Fibroblast of skin of left biceps (primary cell): ENCODE measurements around the gene CBX8.

Experiments used
- DNase-seq, 2 experiments: peaks; one replicate each; pipeline ENCODE4 v3.0.0-alpha.2; 2013; ENCODE audit warnings: low read depth in 2 of 2

The CBX8 gene

DNA sequence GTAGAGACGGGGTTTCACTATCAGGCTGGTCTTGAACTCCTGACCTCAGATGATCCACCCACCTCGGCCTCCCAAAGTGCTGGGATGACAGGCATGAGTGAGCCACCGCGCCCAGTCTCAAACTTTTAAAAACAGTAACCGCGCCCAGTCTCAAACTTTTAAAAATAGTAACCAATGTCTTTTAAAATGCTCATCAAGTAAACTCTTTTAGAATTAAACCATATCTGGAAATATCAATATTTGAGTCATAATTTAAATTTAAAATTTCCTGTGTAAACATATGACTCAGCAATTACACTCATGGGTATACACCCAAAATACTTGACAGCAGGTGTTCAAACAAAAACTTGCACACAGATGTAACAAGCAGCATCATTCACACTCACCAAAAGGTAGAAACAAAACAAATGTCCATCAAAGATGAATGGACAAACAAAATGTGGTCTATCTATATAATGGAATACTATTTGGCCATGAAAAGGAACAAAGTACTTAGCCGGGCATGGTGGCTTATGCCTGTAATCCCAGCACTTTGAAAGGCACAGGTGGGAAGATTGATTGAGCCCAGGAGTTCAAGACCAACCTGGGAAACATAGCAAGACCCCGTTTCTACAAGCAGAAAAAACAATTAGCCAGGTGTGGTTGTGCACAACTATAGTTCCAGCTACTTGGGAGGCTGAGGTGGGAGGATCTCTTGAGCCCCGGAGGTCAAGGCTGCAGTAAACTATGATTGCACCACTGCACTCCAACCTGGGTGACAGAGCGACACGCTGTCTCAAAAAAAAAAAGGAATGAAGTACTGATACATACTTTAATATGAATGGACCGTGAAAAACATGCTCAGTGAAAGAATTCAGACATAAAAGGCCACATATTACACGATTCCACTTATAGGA lies 46.0 kb downstream of the CBX8 start:
- DNase-seq, result no peak

DNA sequence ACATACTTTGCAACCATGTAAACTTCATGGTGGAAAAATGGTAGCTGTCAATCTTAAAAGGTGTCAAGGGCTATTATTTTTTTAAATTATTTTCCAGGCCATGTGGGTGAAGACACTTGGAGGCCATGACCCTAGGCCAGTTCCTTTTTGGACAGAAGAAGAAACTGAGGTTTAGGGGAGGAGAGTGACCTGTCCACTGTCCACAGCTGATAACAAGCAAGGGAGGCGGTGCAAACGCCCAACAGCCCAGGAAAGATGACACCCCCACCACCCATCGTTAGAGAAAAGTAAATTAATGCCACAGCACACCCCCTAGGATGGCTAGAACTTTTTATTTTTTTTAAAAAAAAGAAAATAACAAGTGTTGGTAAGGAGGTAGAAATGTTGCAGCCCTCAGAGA lies 46.9 kb downstream of the CBX8 start:
- DNase-seq, result no peak

DNA sequence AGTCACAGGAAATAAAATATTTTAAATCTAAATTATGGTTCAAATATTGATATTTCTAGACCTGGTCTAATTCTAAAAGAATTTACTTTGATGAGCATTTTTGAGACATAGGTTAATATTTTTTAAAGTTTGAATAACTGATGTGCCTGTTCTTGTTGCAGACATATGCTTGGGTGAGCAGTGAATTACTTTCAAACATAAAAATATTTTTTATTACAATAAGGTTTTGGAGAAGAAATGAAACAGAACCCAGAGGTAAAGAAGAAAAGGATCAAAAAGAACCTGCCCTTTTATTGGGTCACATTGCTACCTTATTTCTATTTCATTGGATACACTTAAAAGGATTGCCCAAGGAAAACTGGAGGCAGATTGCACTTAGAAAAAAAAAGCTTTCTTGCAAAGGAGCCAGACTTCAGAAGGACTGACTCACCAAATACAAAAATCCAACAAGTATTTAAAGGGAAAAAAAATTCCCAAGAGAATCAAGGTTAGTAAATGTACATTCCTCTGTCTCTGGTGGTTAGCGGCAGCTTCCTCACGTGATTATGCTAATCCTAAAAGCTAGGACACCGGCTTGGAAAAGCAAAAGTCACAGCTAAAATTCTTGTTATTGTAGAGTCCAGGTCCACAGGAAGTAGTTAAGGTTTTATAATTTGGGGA lies 47.6 kb downstream of the CBX8 start:
- peak; percentile 41 to 44 for DNase-seq

DNA sequence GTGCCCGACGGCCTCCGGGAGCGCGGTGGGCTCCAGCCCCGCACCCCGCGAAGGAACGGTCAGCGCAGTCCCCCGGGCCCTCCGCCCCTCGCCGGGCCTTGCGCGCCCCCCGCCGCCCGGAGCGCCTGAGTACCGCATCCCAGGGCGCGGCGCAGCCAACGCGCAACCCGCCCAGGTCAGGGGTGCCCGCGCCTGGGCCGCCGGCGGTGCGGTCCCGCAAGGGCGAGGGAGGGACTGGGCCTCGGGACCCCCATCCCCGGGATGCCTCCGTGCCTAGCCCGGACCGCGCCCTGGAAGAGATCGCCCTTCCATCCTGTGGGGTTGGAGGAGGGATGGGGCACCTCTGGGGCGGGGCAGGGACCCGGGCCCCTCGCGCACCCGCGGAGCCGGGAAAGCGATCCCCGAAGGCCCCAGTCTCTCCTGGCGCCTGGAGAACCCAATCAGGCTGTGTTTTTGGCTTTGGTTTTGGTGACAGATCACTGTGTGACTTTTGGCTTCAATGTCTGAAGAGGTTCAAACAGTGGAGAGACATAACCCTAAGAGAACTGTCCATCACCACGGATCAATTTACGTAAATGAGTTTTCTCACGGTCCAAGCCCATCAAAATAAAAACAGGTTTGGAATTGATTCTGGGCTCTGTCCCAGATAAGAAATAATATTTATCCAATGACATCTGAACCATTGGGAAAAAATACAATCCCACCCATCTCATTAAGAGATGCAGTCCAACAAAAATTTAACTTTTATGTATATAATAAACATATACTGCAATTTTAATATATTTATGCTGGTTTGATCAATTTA lies 48.4 kb downstream of the CBX8 start:
- DNase-seq, result no peak

DNA sequence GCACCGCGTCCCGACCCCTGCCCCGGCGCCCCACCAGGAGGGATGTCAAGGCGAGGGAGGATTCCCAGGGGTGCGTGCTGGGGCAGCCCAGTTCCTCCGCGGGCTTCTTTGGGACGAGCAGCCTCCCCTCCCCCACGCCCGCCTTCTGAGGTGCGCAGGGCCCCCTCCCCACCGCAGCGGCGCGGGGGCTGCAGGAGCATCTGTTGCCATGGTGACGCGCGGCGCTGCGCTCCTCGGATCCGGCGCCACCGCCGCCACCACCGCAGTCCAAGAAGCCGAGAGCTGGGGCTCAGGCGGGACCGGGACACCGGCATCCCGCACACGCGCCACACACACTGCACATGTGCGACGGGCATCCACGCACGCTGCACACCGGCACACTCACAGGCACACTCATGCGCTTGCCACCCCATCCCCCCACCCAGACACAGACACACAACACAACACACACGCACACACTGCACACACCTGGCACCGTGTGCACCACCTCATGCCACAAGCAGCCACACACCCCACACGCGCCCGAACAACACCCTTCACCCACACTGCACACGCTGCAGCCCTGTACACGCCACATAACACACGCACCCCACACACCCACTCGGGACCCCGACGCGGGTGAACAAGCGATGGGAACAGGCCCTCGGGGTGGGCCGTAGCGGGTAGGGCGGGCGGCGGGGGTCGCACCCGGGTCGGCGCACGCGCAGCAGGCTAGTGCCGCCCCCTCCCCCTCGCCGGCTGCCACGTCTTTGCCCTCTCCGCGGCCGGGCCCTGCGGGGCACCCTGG lies 49.2 kb downstream of the CBX8 start:
- no peak for DNase-seq

DNA sequence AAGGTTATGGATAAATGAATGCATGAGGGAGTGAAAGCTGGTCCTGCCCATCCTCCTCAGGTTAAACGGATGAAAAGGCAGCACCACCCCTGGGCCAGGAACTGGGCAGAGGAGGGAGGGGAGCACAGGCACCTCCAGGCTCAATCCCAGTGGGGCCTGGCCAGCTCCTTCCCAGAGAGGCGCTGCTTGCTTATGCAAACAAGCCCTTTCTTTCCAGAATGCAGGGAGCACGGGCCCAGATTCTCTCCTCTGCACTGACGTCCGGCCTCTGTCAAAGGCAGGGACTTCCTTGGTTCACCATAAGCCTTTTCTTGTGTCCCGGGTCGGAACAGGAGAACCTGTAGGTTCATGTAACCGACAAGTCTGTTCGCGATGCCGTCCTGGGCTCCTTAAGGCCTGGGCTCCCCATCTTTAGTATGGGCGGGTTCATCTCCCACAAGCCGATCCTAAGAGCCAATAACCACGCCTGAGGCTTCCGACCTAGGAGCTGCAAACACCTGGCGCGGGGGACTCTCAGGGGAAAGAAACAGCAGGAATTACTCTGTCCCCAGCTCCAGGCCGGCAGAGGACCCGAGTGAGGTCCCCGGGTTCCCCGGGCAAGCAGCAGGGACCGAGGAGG lies 49.9 kb downstream of the CBX8 start:
- no peak for DNase-seq

DNA sequence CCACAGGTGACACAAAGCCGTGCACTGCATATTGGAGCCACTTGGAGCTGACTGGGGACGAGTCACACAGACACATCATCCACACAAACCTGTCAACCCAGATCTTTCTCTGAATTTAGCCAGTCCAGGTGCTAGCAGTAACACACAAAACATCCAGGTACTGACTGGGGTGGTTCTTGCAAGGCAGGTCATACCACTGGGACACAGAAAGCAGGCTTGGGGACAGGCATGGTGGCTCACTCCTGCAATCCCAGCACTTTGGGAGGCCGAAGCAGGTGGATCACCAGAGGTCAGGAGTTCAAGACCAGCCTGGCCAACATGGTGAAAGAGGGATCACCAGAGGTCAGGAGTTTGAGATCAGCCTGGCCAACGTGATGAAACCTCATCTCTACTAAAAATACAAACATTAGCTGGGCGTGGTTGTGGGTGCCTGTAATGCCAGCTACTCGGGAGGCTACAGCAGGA lies 51.2 kb downstream of the CBX8 start:
- no peak for DNase-seq

DNA sequence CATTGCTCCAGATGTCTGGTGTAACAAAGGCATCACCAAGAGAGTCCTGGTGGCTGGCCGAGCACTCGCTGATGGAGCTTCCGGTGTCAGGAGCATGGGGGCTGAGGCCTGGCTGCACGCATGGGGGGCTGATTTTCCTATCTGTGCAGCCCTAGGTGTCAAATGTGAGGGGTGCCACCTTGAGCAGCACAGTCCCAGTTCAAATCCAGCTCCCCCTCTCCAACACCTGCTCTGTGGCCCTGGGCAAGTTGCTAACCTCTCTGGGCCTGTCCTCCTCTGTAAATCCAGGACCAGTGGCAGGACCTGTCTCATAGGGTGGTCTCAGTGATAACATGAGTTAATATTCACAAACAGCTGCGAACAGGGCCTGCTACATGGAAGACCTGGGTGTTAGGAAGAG lies 53.3 kb downstream of the CBX8 start:
- DNase-seq, result no peak

DNA sequence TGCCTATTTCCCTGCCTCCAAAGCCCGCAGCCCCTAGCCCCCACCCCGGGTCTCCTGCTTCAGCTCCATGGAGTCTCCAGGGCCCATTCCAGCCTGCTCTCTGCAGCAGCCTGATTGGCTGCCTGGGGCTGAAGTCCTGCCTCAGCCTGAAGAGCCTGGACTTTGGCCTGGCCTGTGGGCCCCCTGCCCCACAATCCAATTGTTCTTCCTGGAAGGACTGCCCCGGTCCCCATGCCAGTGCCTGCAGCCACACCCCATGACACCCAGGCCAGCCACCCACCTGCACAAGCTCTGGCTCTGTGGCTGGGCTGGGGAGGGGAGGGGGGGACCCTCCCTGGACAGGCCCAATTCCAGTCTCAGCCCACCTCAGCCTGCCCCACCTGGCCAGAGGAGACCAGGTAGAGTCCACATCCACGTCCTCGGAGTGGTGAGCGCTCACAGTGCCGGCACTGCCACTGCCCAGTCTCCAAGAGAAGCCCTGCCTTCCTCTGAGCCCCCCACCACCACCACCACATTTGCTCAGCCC lies 53.9 kb downstream of the CBX8 start:
- no peak for DNase-seq

DNA sequence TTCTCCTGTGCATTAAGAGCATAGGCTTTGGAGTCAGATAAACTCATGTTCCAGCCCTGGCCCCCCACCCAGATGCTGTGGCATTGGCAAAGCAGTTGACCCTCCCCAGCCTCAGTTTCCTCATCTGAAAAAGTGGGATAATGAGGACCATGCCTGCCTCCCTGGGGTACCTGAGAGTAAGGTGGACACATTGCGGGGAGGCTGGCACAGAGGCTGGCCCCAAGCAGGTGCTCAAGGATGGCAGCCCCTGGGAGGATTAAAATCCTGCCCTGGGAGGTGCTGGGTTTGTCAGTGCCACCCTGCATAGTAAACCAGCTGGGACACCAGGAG lies 54.3 kb downstream of the CBX8 start:
- no peak for DNase-seq
